Suppressor macrophage (primary cell): Measurements from ENCODE around the gene APOBEC3A.

Source experiments
- DNase-seq, 4 experiments: peaks; one replicate each; pipeline ENCODE4 v3.0.0-alpha.2; 2020 to 2022

The APOBEC3A gene

DNA sequence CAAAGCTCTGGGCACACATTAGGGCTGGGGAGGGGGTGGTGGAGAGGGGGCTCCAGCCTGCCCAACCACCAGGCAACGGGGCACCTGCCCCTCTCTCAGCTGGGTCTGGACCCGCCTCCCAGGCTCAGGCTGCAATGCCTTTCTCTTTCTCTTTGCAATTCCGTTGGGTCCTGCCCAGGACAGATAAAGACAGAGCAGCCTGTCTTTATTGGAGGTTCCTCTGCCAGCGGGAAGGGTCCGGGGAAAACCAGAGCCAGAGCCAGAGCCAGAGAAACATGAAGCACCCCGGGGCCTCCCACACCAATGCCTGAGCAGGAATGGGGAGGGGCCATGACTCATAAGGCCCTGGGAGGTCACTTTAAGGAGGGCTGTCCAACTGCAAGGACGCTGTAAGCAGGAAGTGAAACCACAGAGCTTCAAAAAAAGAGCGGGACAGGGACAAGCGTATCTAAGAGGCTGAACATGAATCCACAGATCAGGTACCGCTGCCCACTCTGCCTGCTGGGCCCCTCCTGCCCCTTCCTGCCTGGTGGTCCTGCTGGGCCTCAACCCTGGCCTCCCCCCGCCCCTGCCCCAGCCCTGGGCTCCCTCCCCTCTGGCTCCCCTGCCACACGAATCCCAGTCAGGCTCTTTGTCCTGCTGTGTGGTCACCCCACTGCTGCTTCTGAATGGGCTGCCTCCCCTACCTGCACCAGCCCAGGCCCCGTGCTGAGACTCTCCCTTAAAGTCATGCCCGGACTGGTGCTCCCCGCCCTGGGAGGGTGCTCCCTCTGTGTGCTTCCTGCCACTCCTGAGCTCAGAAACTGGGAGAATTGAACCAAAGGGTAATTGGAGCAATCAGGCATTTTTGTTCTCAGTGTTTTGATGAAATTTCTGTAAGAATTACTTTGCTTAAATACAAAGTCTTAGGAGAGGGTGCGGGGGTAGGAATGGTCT is 24.9 kb downstream of the APOBEC3A start, which contains the start of gene APOBEC3B:
APOBEC3B (plus strand) TSS at position 356 of the 936 bp plus-strand sequence; CDS start at position 463, 107 bp downstream.
- DNase-seq, result peak; percentile 94 to 98 (median 96)

DNA sequence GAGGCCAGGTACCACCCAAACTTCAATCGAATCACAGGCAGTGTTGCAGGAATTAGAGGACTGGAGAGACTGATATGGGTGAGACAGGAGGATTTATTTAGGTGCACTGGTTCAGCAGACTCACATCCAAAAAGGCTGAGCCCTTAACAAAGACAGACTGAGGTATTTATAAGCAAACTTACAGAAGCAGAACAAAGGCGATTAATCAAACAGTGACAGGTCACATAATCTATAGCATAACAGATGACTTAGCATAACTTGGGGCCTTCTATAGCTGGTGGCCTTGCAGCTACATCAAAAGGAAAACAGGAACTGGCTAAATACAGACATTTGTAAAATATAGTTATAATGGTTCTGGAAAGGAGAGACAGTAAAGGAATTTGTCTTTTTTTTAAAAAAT is 26.8 kb downstream of the APOBEC3A start:
- DNase-seq, result no peak

DNA sequence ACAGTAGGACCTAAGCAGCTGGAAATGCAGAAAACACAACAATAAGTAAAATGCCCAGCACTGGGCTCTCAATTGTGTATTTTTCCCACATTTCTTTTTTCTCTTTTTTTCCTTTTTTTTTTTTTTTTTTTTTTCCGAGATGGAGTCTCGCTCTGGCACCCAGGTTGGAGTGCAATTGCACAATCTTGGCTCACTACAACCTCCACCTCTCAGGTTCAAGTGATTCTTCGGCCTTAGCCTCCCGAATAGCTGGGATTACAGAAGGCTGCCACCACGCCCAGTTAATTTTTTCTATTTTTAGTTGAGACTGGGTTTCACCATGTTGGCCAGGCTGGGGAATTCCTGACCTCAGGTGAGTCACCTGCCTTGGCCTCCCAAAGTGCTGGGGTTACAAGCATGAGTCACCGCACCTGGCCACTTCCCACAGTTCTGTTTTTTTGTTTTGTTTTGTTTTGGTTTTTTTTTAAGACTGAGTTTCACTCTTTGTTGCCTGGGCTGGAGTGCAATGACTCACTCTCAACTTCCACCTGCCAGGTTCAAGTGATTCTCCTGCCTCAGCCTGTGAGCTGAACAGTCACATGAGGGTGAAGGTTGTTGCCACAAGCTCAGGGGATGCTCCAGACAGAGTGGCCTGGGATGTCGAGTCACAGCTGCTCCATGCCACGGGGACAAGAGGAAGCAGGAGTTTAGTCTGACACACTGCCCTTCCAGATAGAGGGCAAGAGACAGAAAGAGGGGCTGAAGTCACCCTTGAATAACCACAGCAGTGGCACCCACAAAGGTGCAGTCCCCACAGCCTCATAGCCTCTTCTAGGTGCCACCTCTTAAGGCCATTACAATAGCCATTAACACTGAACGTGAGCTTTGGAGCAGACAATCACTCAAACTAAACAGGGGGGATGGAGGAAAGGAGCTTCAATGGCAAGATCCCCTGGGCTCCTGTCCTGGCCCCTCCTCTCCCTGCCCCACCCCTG is 27.7 kb downstream of the APOBEC3A start:
- DNase-seq, result peak in 2 of 4 experiments; percentile 22 to 35

DNA sequence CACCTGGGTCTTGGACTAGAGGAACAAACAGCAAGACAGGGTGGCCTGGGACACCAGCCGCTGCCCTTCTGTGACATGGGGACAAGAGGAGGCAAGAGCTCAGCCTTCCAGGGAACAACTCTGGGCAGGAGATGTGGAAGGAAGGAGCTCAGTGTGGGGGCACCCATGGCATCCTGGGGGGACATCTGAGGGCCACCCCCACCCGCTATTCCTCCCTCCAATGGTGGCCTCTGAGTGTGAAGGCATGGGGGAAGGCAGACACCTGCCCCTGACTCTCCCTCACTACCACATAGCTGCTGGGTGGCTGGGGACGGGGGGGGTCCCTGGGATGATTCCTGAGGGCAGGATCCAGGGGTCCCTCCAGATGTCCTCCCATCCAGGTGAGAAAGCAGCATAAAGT is 29.2 kb downstream of the APOBEC3A start:
- no peak for DNase-seq

DNA sequence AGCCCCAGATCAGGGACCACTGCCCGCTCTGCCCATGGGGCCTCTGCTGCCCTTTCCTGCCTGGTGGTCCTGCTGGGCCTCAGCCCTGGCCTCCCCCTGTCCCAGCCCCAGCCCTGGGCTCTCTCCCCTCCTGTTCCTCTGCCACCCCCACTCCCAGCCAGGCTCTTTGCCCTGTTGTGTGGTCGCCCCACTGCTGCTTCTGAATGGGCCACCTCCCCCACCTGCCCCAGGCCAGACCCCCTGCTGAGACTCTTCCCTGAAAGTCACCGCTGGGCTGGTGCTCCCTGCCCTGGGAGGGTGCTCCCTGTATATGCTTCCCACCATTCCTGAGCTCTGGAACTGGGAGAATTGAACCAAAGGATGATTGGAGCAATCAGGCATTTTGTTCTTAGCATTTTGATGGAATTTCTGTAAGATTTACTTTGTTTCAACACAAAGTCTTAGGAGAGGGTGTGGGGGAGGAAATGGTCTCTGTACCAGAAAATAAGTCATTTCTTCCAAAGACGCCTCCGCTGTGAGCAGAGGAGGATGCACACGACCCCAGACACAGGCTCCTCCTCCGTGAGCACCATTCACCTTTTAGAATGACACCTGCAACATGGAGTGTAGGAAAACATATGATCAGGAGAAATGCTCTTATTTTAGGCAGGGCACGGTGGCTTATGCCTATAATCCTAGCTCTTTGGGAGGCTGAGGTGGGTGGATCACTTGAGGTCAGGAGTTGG is 29.9 kb downstream of the APOBEC3A start:
- DNase-seq, result no peak

DNA sequence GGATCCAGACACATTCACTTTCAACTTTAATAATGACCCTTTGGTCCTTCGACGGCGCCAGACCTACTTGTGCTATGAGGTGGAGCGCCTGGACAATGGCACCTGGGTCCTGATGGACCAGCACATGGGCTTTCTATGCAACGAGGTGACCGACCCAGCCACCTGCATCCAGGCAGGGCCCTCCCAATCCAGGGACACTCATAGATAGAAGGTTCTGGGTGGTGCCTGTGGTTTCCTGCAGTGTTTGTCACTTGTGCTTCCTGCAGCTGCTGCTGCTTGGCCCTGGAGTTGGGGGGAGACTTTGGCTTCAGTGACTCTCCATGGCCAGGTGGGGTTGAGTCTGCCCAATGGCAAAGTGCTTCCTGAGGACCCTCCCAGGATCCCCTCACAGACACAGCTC is 32.1 kb downstream of the APOBEC3A start:
- no peak for DNase-seq

DNA sequence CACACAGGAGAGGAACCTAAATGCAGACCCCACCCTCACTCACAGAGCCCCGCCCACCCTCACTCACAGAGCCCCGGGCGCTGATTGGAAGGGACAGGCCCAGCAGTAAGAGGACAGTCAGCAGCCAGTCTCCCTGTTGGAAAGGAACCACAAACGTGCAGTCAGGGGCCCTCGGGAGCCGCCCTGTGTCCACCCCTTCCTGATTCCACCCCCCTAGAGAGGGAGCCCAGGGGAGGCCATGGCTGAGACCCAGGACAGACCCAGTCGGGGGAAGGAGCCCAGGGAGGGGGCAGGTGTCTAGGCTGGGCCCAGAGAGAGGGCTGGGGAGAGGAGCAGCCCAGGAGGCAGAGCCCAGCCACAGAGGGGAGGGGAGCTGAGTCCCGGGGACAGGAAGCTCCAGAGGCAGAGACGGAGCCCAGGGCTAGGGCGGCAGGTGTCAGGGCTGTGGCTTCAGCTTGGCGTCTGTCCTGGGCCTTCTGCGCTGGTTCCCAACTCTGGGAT is 35.5 kb downstream of the APOBEC3A start:
- peak in 1 of 4 experiments; percentile 29 for DNase-seq

DNA sequence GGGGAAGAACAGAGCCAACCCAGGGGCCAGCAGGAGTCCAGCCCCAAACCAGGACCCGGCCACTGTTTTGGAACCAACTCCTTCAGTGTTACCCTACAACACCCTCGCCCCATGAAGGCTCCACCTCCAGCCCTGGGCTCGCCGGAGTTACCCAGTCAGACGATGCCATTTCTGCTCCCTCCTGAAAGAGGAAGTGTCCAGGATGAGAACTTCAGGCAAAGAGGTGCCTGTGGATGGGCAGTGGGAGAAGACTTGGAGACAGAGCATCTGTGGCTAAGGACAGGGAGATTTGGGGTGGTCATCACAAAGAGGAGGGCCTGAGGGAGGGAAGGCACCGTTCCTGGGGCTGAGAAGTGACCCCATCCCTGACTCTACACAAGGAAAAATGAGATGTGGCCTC is 38.7 kb downstream of the APOBEC3A start:
- DNase-seq, result peak in 2 of 4 experiments; percentile 26 to 30

DNA sequence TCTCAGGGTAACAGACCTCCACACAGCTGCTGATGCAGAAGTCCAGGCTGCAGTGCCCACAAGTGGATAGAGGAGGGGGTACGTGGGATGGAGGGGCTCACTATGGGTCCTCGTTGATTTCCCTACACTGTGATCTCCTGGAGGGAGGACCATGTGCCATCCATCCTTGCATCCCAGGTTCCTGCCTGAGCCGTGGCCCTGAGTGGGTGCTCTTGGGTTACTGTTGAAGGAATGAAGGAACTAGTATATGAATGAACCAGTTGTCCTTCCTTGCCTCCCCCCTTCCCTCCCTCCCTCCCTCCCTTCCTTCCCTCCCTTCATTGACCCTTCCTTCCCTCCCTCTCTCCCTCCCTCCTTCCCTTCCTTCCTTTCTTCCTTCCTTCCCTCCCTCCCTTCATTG is 40.1 kb downstream of the APOBEC3A start:
- no peak for DNase-seq

DNA sequence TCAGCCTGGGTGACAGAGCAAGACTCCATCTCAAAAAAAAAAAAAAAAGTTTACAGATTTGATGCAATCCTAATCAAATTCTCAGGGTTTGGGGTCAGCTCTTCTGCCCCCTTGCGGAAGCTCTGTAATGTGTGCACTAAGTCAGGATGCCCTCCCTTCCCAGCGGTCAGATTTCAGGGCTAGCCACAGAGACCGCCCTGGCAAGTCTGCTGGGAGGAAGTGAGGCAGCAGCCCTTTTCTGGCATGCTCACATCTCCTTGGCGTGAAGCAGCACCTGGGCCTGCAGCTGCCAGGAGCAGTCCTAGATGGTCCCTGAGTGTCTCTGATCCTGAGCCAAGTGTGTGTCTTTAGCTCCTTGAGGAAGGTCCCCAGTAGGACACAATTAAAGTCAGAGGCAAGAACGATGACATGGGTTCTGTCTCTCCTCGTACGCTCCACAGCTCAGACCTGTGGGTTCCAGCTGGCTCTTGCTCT is 45.8 kb downstream of the APOBEC3A start:
- DNase-seq, result peak; percentile 90 to 93 (median 92)

DNA sequence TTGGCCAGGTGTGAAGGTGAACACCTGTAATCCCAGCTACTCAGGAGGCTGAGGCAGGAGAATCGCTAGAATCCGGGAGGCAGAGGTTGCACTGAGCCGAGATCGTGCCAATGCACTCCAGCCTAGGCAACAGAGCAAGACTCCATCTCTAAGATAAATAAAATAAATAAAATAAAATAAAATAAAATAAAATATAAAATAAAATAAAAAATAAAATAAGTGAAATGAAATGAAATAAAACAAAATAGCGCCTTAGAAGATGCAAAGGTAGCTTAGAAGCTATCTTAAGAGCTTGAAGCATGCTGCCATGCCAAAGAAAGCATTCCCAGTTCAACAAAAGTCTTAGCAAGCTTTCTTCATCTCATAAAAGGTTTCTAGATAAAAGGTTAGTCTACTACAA is 49.8 kb downstream of the APOBEC3A start:
- no peak for DNase-seq

DNA sequence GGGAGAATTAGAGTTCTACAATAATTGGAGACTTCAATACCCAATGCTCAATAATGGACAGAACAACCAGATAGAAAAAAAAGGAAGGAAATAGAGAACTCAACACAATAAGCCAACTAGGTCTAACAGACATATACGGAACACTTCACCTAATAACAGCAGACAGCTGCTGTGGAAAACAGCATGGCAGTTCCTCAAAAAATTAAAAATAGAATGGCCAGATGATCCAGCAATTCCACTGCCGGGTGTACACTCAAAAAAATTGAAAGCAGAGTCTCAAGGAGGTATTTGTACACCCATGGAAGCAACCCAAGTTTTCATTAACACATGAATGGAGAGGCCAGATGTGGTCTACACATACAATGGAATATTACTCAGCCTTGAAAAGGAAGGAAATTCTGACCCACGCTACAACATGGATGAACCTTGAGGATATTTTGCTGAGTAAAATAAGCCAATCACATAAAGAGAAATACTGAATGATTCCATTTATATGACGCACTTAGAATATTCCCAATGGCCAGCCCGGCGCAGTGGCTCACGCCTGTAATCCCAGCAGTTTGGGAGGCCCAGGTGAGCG is 51.0 kb downstream of the APOBEC3A start:
- DNase-seq, result peak in 3 of 4 experiments; percentile 38 to 59 (median 59)

DNA sequence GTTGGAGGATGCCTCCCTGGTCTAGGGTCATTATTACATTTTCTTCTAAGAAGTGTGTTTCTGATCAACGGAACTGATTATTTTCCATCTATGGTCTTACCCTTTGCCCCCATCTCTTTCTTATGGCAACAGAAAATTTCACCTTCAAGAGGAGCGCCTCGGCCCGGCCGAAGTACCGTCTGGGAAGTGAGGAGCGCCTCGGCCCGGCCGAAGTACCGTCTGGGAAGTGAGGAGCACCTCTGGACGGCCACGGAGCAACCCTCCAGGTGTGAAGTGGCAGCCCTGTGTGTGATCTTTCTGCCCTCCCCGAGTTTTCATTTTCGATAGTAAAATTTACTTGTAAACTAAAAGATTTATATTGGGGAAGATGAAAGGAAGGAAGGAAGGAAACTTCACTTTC is 53.5 kb downstream of the APOBEC3A start:
- DNase-seq, result no peak
